HAP-1 (cell line): ENCODE measurements around the gene POLR3G.

Experiments
- DNase-seq, 2 experiments: peaks; one replicate each; pipeline ENCODE4 v3.0.0-alpha.2; 2016 to 2020; ENCODE audit warnings: low spot score in 2 of 2
- H3K27me3 ChIP-seq: fragments of 250-450 bp; sonication (Bioruptor Pico); 2 replicates; pipeline ENCODE4 v1.5.1; 2020; ENCODE audit warnings: low read depth, mild to moderate bottlenecking, moderate library complexity
- H3K36me3 ChIP-seq: fragments of 250-450 bp; sonication (Bioruptor Pico); replicated peaks from 2 replicates; pipeline ENCODE4 v1.5.1; 2020; ENCODE audit warnings: mild to moderate bottlenecking
- H3K4me1 ChIP-seq: fragments of 250-450 bp; sonication (Bioruptor Pico); 2 replicates; pipeline ENCODE4 v1.5.1; 2020; ENCODE audit warnings: mild to moderate bottlenecking
- H3K4me3 ChIP-seq: fragments of 250-450 bp; sonication (Bioruptor Pico); 2 replicates; pipeline ENCODE4 v1.5.1; 2020; ENCODE audit warnings: mild to moderate bottlenecking, moderate library complexity
- H3K9me3 ChIP-seq: fragments of 250-450 bp; sonication (Bioruptor Pico); 2 replicates; pipeline ENCODE4 v1.5.1; 2020; ENCODE audit warnings: mild to moderate bottlenecking, moderate library complexity
- in situ Hi-C: fragments of 300-500 bp; cut with MboI; formaldehyde crosslinking; loops from 3 replicates; pipeline ENCODE4 v1.14.3; 2020; ENCODE audit warnings: low sequenced_read_pairs, inconsistent platforms, mixed read lengths

The POLR3G gene

GRCh38 chr5:90477621-90478215, 3.1 kb downstream of the POLR3G start:
- Histone ChIP-seq H3K4me1 (peaks cover 9% of the 10 kb centered on the region), H3K36me3 (no peaks in the 10 kb centered on the region; the same call in 1 of the 2 replicates), H3K9me3 (no peaks in the 10 kb centered on the region), H3K27me3 (no peaks in the 10 kb centered on the region), H3K4me3 (no peak overlapping the region)
- DNase-seq = no peak
- in situ Hi-C loops = no loop called here

DNA sequence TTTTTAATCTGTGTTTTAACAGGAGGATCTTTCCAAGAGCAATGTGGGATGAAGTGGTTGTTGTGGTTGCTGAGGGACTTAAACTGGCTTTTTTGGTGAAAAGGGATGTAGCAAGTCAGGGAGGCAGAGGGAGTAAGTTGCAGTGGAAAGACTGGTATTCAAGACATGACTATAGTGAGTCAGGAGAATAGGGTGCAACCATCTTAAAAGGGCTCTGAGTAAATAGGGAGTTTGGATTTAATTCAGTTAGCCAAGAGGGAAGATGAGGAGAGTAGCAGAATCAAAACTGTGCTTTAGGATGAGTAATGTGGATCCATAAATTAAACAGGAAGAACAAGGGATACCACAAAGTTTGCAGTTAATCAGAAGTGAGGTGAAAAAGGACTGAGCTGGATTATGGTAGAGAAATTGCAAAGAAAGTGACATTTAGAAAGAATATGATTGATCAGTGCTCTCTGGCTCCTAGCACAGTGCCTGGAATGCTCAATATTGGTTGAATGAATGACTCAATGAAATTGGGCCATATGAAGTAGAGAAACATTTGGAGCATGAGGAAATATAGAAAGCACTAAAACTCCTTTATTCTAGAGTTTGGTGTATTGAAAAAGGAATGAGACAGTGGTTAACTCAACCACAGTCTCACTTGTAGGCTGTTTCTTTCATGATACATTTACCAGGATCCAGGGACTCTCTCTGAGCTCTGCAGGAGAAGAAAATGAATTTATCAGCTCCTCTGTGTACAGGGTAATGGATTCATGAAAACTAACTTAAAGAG, 5.1 kb downstream of the POLR3G start:
- Histone ChIP-seq H3K4me3 (no peak overlapping the region), H3K9me3 (no peaks in the 10 kb centered on the region), H3K36me3 (no peaks in the 10 kb centered on the region; the same call in 1 of the 2 replicates), H3K27me3 (no peaks in the 10 kb centered on the region), H3K4me1 (peaks cover 8% of the 10 kb centered on the region)
- no peak for DNase-seq
- in situ Hi-C loops = no loop called here

- Histone ChIP-seq H3K4me1 (peaks cover 9% of the 10 kb centered on the region; the same call in 1 of the 2 replicates), H3K27me3 (no peaks in the 10 kb centered on the region), H3K36me3 (no peaks in the 10 kb centered on the region; the same call in 1 of the 2 replicates), H3K9me3 (no peaks in the 10 kb centered on the region), H3K4me3 (no peak overlapping the region)
- in situ Hi-C loops = no loop called here
- DNase-seq = no peak
Observed at GRCh38 chr5:90480699-90481098, 6.0 kb downstream of the POLR3G start.

DNA sequence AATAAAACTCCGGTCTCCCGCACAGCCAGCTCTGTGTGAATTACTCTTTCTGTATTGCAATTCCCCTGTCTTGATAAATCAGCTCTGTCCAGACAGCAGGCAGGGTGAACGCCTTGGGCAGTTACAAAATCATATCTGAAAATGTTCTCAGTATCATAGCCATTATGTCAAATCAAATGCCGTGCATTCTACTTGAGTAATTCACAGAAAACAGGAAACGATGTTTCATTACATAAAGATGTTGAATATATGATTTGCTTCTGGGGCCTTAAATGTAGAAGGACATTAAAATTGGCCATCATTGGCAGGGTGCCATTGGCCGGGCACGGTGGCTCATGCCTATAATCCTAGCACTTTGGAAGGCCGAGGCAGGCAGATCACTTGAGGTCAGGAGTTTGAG, 8.5 kb downstream of the POLR3G start:
- Histone ChIP-seq H3K27me3 (no peaks in the 10 kb centered on the region), H3K36me3 (no peaks in the 10 kb centered on the region; the same call in none of the 2 replicates), H3K4me3 (no peak overlapping the region), H3K4me1 (peaks cover 3% of the 10 kb centered on the region; the same call in 1 of the 2 replicates), H3K9me3 (no peaks in the 10 kb centered on the region)
- in situ Hi-C loops = no loop called here
- no peak for DNase-seq

GRCh38 chr5:90484540-90484939, 9.9 kb downstream of the POLR3G start:
- Histone ChIP-seq H3K4me1 (peaks cover 3% of the 10 kb centered on the region; the same call in 1 of the 2 replicates), H3K4me3 (no peak overlapping the region), H3K36me3 (peaks cover 3% of the 10 kb centered on the region), H3K27me3 (no peaks in the 10 kb centered on the region), H3K9me3 (no peaks in the 10 kb centered on the region)
- in situ Hi-C loops = no loop called here
- DNase-seq = no peak

GRCh38 chr5:90488791-90489190, 14.1 kb downstream of the POLR3G start:
- Histone ChIP-seq H3K36me3 (peaks cover 7% of the 10 kb centered on the region), H3K27me3 (no peaks in the 10 kb centered on the region), H3K4me1 (peaks cover 3% of the 10 kb centered on the region; the same call in 1 of the 2 replicates), H3K4me3 (no peak overlapping the region), H3K9me3 (no peaks in the 10 kb centered on the region)
- DNase-seq = no peak
- in situ Hi-C loops = no loop called here

- Histone ChIP-seq H3K4me1 (no peaks in the 10 kb centered on the region), H3K36me3 (peaks cover 7% of the 10 kb centered on the region), H3K27me3 (no peaks in the 10 kb centered on the region), H3K9me3 (no peaks in the 10 kb centered on the region), H3K4me3 (no peak overlapping the region)
- in situ Hi-C loops = no loop called here
- no peak for DNase-seq
Observed at GRCh38 chr5:90494043-90494442, 19.4 kb downstream of the POLR3G start.

DNA sequence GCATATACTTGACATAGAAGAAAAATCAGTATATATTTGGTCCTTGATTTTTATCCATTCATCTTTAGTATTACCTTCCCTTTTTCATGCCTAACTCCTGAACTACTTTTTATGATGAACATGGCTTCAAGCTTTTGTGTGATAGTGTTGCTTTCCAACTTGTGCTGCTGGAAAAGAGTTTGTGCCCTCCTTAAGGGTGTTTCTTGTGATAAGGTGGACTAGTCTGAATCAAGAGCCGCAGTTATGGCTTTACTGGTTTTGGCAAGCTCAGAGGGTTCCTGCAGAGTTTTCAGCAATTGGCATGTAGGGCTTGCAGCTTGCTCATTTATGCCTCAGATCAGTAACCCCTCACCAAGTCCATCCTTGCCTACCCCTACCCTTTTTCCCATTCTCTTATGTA, 20.5 kb downstream of the POLR3G start:
- no peaks in the 10 kb centered on the region for H3K4me1 ChIP-seq
- no peaks in the 10 kb centered on the region for H3K27me3 ChIP-seq
- H3K4me3 ChIP-seq = no peak overlapping the region
- DNase-seq = no peak
- peaks cover 7% of the 10 kb centered on the region for H3K36me3 ChIP-seq
- in situ Hi-C loops = no loop called here
- no peaks in the 10 kb centered on the region for H3K9me3 ChIP-seq

DNA sequence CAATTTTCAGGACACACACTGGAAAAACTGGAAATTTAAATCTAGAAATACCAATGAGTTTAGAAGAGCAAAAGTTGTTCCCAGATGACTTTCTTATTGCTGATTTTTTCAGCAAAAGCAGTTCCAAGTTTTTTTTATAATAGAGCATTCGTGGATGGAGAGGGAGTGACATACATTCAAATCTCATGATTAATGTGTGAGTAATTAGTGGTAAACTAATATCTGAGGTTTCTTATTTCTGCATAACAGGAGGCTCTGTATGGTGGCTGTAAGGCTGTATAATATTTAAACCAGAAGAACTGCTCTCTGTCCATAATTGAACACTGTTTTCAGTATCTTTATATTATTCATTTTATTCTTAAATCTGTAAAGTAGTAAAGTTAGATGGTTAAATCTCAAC, 28.9 kb downstream of the POLR3G start:
- Histone ChIP-seq H3K36me3 (peaks cover 6% of the 10 kb centered on the region; the same call in 1 of the 2 replicates), H3K4me1 (no peaks in the 10 kb centered on the region), H3K27me3 (no peaks in the 10 kb centered on the region), H3K9me3 (no peaks in the 10 kb centered on the region), H3K4me3 (no peak overlapping the region)
- DNase-seq = no peak
- in situ Hi-C loops = no loop called here

- H3K4me1 ChIP-seq = no peaks in the 10 kb centered on the region
- no peak overlapping the region for H3K4me3 ChIP-seq
- in situ Hi-C loops = no loop called here
- no peak for DNase-seq
- peaks cover 6% of the 10 kb centered on the region; the same call in 1 of the 2 replicates for H3K36me3 ChIP-seq
- H3K27me3 ChIP-seq = no peaks in the 10 kb centered on the region
- no peaks in the 10 kb centered on the region for H3K9me3 ChIP-seq
Observed at GRCh38 chr5:90504743-90505142, 30.1 kb downstream of the POLR3G start.

DNA sequence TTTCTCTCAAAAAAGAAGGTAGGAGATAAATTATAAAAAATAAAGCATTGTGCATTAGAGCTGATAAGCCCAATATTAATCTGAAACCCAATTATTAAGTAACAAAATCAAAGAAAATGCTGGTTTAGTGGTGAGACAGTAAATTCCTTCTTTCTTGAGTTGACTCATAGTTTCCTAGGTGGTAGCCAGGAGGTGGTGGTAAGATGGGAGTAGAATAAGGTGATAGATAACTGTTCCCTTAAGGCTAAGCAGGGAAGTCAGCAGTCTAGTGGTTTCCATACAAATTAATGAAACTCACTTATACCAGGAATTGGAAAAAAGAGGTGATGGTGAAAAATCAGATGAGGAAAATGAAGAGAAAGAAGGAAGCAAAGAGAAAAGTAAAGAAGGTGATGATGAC, 31.6 kb downstream of the POLR3G start:
- H3K36me3 ChIP-seq = peaks cover 6% of the 10 kb centered on the region; the same call in 1 of the 2 replicates
- in situ Hi-C loops = no loop called here

DNA sequence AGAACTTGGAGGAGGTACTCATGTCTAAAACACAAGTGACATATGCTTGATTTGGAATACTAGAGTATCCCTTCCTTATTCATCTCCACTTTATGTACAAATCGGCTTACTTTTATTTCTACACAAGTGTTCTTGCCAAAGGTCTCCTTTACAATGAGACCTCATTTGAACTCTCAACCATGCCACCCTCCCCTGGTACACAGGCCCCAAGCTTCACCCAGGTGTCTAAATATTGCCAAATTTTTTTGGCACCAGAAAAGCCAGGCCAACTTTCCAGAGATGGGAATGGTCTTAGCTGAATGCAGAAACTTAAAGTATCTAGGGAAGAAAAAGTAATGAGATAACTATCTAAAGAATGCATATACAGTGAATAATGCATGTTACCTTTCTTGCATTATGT, 35.8 kb downstream of the POLR3G start:
- peaks cover 11% of the 10 kb centered on the region for H3K4me1 ChIP-seq
- in situ Hi-C loops = no loop called here
- H3K27me3 ChIP-seq = no peaks in the 10 kb centered on the region
- H3K36me3 ChIP-seq = peaks cover 6% of the 10 kb centered on the region; the same call in 1 of the 2 replicates
- no peak overlapping the region for H3K4me3 ChIP-seq
- H3K9me3 ChIP-seq = no peaks in the 10 kb centered on the region
- DNase-seq = no peak

More for the DNA sequence above, 31.6 kb downstream of the POLR3G start:
- H3K27me3 ChIP-seq = no peaks in the 10 kb centered on the region
- H3K9me3 ChIP-seq = no peaks in the 10 kb centered on the region
- no peaks in the 10 kb centered on the region for H3K4me1 ChIP-seq
- no peak for DNase-seq
- H3K4me3 ChIP-seq = no peak overlapping the region

DNA sequence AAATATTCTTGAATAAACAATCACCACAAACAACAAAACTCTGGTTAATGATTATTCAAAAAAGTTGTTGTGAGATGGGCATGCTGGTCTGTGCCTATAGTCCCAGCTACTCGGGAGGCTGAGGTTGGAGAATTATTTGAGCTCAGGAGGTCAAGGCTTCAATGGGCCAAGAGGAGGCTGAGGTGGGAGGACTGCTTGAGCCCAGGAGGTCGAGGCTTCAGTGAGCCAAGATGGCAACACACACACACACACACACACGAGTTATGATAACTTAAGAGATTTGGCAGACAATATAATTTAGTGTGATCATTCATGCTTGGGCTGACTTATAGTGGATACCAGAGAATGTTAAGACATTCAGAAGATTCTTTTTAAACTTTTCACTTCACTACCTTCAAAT, 39.9 kb downstream of the POLR3G start:
- no peak for DNase-seq
- peaks cover 11% of the 10 kb centered on the region for H3K4me1 ChIP-seq
- H3K9me3 ChIP-seq = no peaks in the 10 kb centered on the region
- H3K27me3 ChIP-seq = no peaks in the 10 kb centered on the region
- in situ Hi-C loops = no loop called here
- no peak overlapping the region for H3K4me3 ChIP-seq
- peaks cover 7% of the 10 kb centered on the region for H3K36me3 ChIP-seq

GRCh38 chr5:90518661-90519060, 44.0 kb downstream of the POLR3G start:
- no peak overlapping the region for H3K4me3 ChIP-seq
- peaks cover 22% of the 10 kb centered on the region for H3K36me3 ChIP-seq
- DNase-seq = no peak
- in situ Hi-C loops = no loop called here
- no peaks in the 10 kb centered on the region for H3K27me3 ChIP-seq
- no peaks in the 10 kb centered on the region for H3K4me1 ChIP-seq
- no peaks in the 10 kb centered on the region for H3K9me3 ChIP-seq
